LNCaP clone FGC (cell line): Measurements from ENCODE around the gene ESRRB.

Experiments
- DNase-seq: peaks from one replicate; pipeline ENCODE4 v3.0.0-alpha.2; 2011; ENCODE audit warnings: low read depth
- H3K4me3 ChIP-seq: 2 replicates; pipeline ENCODE4 v1.5.1; 2011; ENCODE audit warnings: mild to moderate bottlenecking, low read depth, low read length, control low read depth
- CTCF ChIP-seq: IDR thresholded peaks from 2 replicates; pipeline ENCODE4 v1.5.1; 2012; ENCODE audit warnings: mild to moderate bottlenecking; ENCODE audit not compliant: control insufficient read depth, insufficient read depth; ENCODE audit errors: extremely low read depth

The ESRRB gene

GRCh38 chr14:76343386-76343785, 32.6 kb upstream of the ESRRB start:
- no peak overlapping the region for H3K4me3 ChIP-seq
- no peak for DNase-seq
- no peak for TF ChIP-seq CTCF

- no peak overlapping the region for H3K4me3 ChIP-seq
- TF ChIP-seq CTCF: no peak
- no peak for DNase-seq
These were observed 29.4 kb upstream of the ESRRB start for GRCh38 chr14:76346391-76347160.

GRCh38 chr14:76348898-76349297, 27.0 kb upstream of the ESRRB start:
- no peak for DNase-seq
- no peak overlapping the region for H3K4me3 ChIP-seq
- no peak for TF ChIP-seq CTCF

- no peak for TF ChIP-seq CTCF
- no peak for DNase-seq
These were observed 25.9 kb upstream of the ESRRB start for GRCh38 chr14:76349993-76350392.

GRCh38 chr14:76350671-76351070, 25.3 kb upstream of the ESRRB start:
- no peak for TF ChIP-seq CTCF
- no peak for DNase-seq
- H3K4me3 ChIP-seq: no peak overlapping the region

More at GRCh38 chr14:76349993-76350392, 25.9 kb upstream of the ESRRB start:
- no peak overlapping the region for H3K4me3 ChIP-seq

- no peak overlapping the region for H3K4me3 ChIP-seq
- TF ChIP-seq CTCF: no peak
- DNase-seq: no peak
These were observed 24.0 kb upstream of the ESRRB start for GRCh38 chr14:76351941-76352340.
